Endothelial cell of umbilical vein (primary cell): Measurements from ENCODE around the gene SH3TC1. TPM values are rescaled to one million over a fixed set of nuclear protein-coding genes. Genes with fewer than 3 reads are reported as not detected.

ENCODE experiments used
- BruUV-seq: library from RNA; stranded (reverse); fragments of 400-500 nt; replicated peaks from 2 replicates; lab custom pipeline; 2021; lab: Mats Ljungman, UMichigan
- CTCF ChIA-PET: fragments of 300-600, 350-600 bp; sonication (Branson Sonifier 250); formaldehyde crosslinking; loops from one replicate; lab custom pipeline; 2021; ENCODE audit warnings: antibody characterized with exemption, inconsistent platforms; lab: Charles Lee
- POLR2A ChIA-PET: fragments of 300-600, 350-600 bp; sonication (Branson Sonifier 250); formaldehyde crosslinking; loops from one replicate; lab custom pipeline; 2021; ENCODE audit warnings: antibody characterized with exemption, inconsistent platforms; lab: Charles Lee
- DNase-seq: peaks from one replicate; pipeline ENCODE4 v3.0.0-alpha.2; 2011; ENCODE audit warnings: low read depth, low spot score
- FAIRE-seq: peaks from 2 replicates; lab custom pipeline; 2011; peaks lifted over from hg19 to GRCh38; lab: Jason Lieb, UNC
- H2AFZ ChIP-seq: 2 replicates; pipeline ENCODE4 v1.6.0; 2012; ENCODE audit warnings: low read depth, low read length, control low read depth, inconsistent platforms
- H3K27ac ChIP-seq: 2 replicates; pipeline ENCODE4 v1.5.1; 2011; ENCODE audit warnings: low read depth, mild to moderate bottlenecking, control low read depth, low read length, moderate library complexity; ENCODE audit not compliant: insufficient read depth
- H3K27me3 ChIP-seq, 2 experiments: 2 replicates each; pipeline versions ENCODE4 v1.6.0 to v1.6.1; 2011; ENCODE audit warnings: low read length in 2 of 2, mixed read lengths in 1 of 2; ENCODE audit not compliant: control insufficient read depth in 2 of 2, insufficient read depth in 2 of 2
- H3K36me3 ChIP-seq, 2 experiments: 2 replicates in 1 of 2; 3 replicates in 1 of 2; pipeline ENCODE4 v1.5.1; 2011; ENCODE audit warnings: low read length in 2 of 2, mild to moderate bottlenecking in 1 of 2, moderate library complexity in 1 of 2; ENCODE audit not compliant: control insufficient read depth in 2 of 2, insufficient read depth in 2 of 2; ENCODE audit errors: extremely low read depth in 1 of 2
- H3K4me1 ChIP-seq: 3 replicates; pipeline ENCODE4 v1.5.1; 2011; ENCODE audit warnings: mild to moderate bottlenecking, low read length; ENCODE audit not compliant: control insufficient read depth, insufficient read depth; ENCODE audit errors: extremely low read depth
- H3K4me2 ChIP-seq: 2 replicates; pipeline ENCODE4 v1.6.1; 2011; ENCODE audit warnings: low read length, control low read depth, mixed read lengths; ENCODE audit not compliant: insufficient read depth
- H3K4me3 ChIP-seq, 3 experiments: fragments of 200-600 bp in 1 of 3; sonication (generic), shearing (Covaris generic) in 1 of 3; replicated peaks in 1 of 3; 2 replicates each; pipeline ENCODE4 v1.5.1; 2011 to 2016; ENCODE audit warnings: control low read depth in 3 of 3, low read length in 3 of 3, mild to moderate bottlenecking in 2 of 3, inconsistent platforms in 1 of 3, low read depth in 1 of 3, moderate library complexity in 1 of 3; ENCODE audit not compliant: insufficient read depth in 1 of 3
- H3K79me2 ChIP-seq: 2 replicates; pipeline ENCODE4 v1.6.0; 2012; ENCODE audit warnings: low read length, inconsistent platforms; ENCODE audit not compliant: control insufficient read depth, insufficient read depth
- H3K9ac ChIP-seq: replicated peaks from 2 replicates; pipeline ENCODE3; 2011; ENCODE audit warnings: low read length, control low read depth; ENCODE audit not compliant: insufficient read depth; ENCODE audit errors: extremely low read depth
- H3K9me1 ChIP-seq: replicated peaks from 3 replicates; pipeline ENCODE4 v1.6.0; 2011; ENCODE audit warnings: mild to moderate bottlenecking, low read length; ENCODE audit not compliant: control insufficient read depth, insufficient read depth; ENCODE audit errors: extremely low read depth
- H3K9me3 ChIP-seq: replicated peaks from 2 replicates; pipeline ENCODE4 v1.5.1; 2012; ENCODE audit warnings: low read length, inconsistent platforms; ENCODE audit not compliant: control insufficient read depth, insufficient read depth
- H4K20me1 ChIP-seq: replicated peaks from 2 replicates; pipeline ENCODE3; 2011; ENCODE audit warnings: mild to moderate bottlenecking, low read length; ENCODE audit not compliant: control insufficient read depth, insufficient read depth; ENCODE audit errors: extremely low read depth
- EZH2 ChIP-seq: IDR thresholded peaks from 2 replicates; pipeline ENCODE4 v1.6.1; 2012; ENCODE audit warnings: borderline replicate concordance, low read depth, mild to moderate bottlenecking, moderate library complexity, low read length, inconsistent platforms; ENCODE audit not compliant: severe bottlenecking
- FOS ChIP-seq: IDR thresholded peaks from 2 replicates; pipeline ENCODE4 v1.6.1; 2011; ENCODE audit warnings: mild to moderate bottlenecking, low read length, moderate library complexity, borderline replicate concordance; ENCODE audit not compliant: insufficient read depth
- GATA2 ChIP-seq: IDR thresholded peaks from 2 replicates; pipeline ENCODE4 v1.7.0; 2011; ENCODE audit warnings: low read depth, mild to moderate bottlenecking, moderate library complexity, mixed read lengths, low read length; ENCODE audit not compliant: insufficient read length, insufficient read depth
- JUN ChIP-seq: IDR thresholded peaks from 2 replicates; pipeline ENCODE4 v1.6.1; 2011; ENCODE audit warnings: borderline replicate concordance, low read depth; ENCODE audit not compliant: insufficient read length, insufficient read depth
- MYC ChIP-seq: IDR thresholded peaks from one replicate; pipeline ENCODE4 v1.6.1; 2011; ENCODE audit warnings: mild to moderate bottlenecking, low read depth, low read length
- POLR2A ChIP-seq: IDR thresholded peaks from 2 replicates; pipeline ENCODE4 v1.6.1; 2012; ENCODE audit warnings: low read depth, mild to moderate bottlenecking, control low read depth, low read length
- POLR2AphosphoS5 ChIP-seq: IDR thresholded peaks from 2 replicates; pipeline ENCODE4 v1.6.1; 2012; ENCODE audit warnings: low read depth, mild to moderate bottlenecking, control low read depth, low read length, moderate library complexity; ENCODE audit not compliant: insufficient read depth
- dilution Hi-C: fragments of 300-500 bp; cut with MboI; formaldehyde crosslinking; loops from one replicate; pipeline ENCODE4 v1.15.0; 2019; ENCODE audit warnings: low sequenced_read_pairs; ENCODE audit not compliant: extremely low pct_ligation_motif_present
- intact Hi-C: fragments of 100-400 bp; cut with micrococcal nuclease; formaldehyde crosslinking; loops from one replicate; pipeline ENCODE4 v1.10.0; 2022
- polyA plus RNA-seq, 4 experiments: library from polyadenylated mRNA; depleted of rRNA in 3 of 4; stranded (reverse) in 3 of 4; unstranded in 1 of 4; fragments of >200 nt; gene quantifications; 2 replicates each; pipeline versions ENCODE4 v1.2.1 to v1.2.3, GENCODE V29; 2011 to 2012; ENCODE audit warnings: missing spikeins in 1 of 4
- total RNA-seq: library from RNA; stranded (reverse); gene quantifications from 2 replicates; pipeline ENCODE4 v1.2.3, GENCODE V29; 2021
- TF ChIP-seq, protein P1 (sequence below), 2 donors: IDR thresholded peaks; 1 replicate in 1 of 2; 2 replicates in 1 of 2; pipeline ENCODE4 v1.5.1; 2011; ENCODE audit warnings: low read length in 2 of 2, mild to moderate bottlenecking in 2 of 2, moderate library complexity in 2 of 2, control low read depth in 1 of 2, inconsistent platforms in 1 of 2, low read depth in 1 of 2; ENCODE audit not compliant: insufficient read depth in 1 of 2; ENCODE audit errors: extremely low read depth in 1 of 2
- TF ChIP-seq, protein P2 (sequence below): IDR thresholded peaks from 2 replicates; pipeline ENCODE4 v1.6.1; 2011; ENCODE audit not compliant: insufficient read depth, insufficient read length

Gene SH3TC1
- total and polyA plus RNA-seq, 2 donors (not counting 3 experiments of a cell fraction or from before 2014, with no cell fraction given), result 96.5 to 192 TPM

DNA sequence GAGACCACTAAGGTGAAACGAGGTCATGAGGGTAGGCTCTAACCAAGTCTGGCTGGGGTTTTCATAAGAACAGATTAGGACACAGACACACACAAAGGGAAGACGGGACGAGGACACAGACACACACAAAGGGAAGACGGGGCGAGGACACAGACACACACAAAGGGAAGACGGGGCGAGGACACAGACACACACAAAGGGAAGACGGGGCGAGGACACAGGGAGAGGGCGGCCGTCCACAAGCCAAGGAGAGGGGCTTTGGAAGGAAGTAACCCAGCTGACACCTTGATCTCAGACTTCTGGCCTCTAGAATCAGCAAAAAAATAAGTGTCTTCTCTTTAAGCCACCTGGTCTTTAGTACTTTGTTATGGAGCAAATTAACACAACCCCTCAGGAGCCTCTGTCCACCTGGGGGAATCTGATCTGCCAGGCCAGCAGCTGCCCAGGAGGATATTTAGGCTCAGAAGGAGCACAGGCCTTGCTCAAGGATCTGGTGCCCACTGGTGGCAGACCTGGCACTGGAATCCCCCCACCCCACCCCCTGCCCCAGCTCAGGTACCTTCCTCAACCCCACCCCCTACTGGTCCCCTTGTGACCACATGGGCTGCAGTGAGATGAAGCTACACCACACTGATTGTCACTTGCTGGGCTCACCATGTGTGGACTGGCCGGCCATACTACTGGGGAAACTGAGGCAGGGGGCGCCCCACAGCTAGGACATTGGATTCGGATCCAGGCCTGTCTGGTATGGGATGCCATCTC, 43.2 kb upstream of the SH3TC1 start:
- POLR2A ChIA-PET, result no interaction called here
- Histone ChIP-seq H3K27ac (no peak overlapping the region), H3K9ac (no peak overlapping the region), H3K4me1 (peaks cover 11% of the 10 kb centered on the region), H3K9me1 (no peaks in the 10 kb centered on the region), H3K4me3 (no peak overlapping the region), H2AFZ (no peak overlapping the region), H3K9me3 (no peaks in the 10 kb centered on the region), H3K36me3 (no peaks in the 10 kb centered on the region), H3K27me3 (peaks cover 16 to 17% of the 10 kb centered on the region in 2 experiments), H3K4me2 (no peak overlapping the region), H4K20me1 (no peaks in the 10 kb centered on the region), H3K79me2 (no peaks in the 10 kb centered on the region)
- CTCF ChIA-PET, result interaction anchor here (2.8 kb wide), 1 partner anchor 11 kb away, joined by 6 read pairs; no protein-coding TSS in a partner anchor
- FAIRE-seq, result no peak
- DNase-seq, result no peak
- no peak for TF ChIP-seq EZH2
- no peak for TF ChIP-seq GATA2
- no peak for TF ChIP-seq FOS
- TF ChIP-seq, protein P1, sequence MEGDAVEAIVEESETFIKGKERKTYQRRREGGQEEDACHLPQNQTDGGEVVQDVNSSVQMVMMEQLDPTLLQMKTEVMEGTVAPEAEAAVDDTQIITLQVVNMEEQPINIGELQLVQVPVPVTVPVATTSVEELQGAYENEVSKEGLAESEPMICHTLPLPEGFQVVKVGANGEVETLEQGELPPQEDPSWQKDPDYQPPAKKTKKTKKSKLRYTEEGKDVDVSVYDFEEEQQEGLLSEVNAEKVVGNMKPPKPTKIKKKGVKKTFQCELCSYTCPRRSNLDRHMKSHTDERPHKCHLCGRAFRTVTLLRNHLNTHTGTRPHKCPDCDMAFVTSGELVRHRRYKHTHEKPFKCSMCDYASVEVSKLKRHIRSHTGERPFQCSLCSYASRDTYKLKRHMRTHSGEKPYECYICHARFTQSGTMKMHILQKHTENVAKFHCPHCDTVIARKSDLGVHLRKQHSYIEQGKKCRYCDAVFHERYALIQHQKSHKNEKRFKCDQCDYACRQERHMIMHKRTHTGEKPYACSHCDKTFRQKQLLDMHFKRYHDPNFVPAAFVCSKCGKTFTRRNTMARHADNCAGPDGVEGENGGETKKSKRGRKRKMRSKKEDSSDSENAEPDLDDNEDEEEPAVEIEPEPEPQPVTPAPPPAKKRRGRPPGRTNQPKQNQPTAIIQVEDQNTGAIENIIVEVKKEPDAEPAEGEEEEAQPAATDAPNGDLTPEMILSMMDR (IDR thresholded peaks at IDR 0.05; ENCODE audit: extremely low read depth in 1 of 2, insufficient read depth in 1 of 2, low read depth in 1 of 2, low read length in 2 of 2), result no peak
- TF ChIP-seq POLR2AphosphoS5, result no peak
- TF ChIP-seq MYC, result no peak
- no peak for TF ChIP-seq JUN
- TF ChIP-seq, protein P2, sequence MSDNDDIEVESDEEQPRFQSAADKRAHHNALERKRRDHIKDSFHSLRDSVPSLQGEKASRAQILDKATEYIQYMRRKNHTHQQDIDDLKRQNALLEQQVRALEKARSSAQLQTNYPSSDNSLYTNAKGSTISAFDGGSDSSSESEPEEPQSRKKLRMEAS, result no peak
- TF ChIP-seq POLR2A, result no peak
- intact Hi-C loops (no loop called here), dilution Hi-C loops (no loop called here)
- no TSS peak for BruUV-seq
